DND-41 (cell line): ENCODE measurements around the gene NELFB.

Experiments used
- EZH2 ChIP-seq: IDR thresholded peaks from 3 replicates; pipeline ENCODE4 v1.6.1; 2012; ENCODE audit warnings: borderline replicate concordance, low read depth, mild to moderate bottlenecking, moderate library complexity, low read length, inconsistent platforms; ENCODE audit not compliant: severe bottlenecking
- TF ChIP-seq, protein P1 (sequence below): IDR thresholded peaks from 2 replicates; pipeline ENCODE4 v1.5.1; 2012; ENCODE audit warnings: borderline replicate concordance, low read length, moderate library complexity, mild to moderate bottlenecking; ENCODE audit not compliant: poor library complexity, severe bottlenecking; ENCODE audit errors: extremely low read depth

DNA sequence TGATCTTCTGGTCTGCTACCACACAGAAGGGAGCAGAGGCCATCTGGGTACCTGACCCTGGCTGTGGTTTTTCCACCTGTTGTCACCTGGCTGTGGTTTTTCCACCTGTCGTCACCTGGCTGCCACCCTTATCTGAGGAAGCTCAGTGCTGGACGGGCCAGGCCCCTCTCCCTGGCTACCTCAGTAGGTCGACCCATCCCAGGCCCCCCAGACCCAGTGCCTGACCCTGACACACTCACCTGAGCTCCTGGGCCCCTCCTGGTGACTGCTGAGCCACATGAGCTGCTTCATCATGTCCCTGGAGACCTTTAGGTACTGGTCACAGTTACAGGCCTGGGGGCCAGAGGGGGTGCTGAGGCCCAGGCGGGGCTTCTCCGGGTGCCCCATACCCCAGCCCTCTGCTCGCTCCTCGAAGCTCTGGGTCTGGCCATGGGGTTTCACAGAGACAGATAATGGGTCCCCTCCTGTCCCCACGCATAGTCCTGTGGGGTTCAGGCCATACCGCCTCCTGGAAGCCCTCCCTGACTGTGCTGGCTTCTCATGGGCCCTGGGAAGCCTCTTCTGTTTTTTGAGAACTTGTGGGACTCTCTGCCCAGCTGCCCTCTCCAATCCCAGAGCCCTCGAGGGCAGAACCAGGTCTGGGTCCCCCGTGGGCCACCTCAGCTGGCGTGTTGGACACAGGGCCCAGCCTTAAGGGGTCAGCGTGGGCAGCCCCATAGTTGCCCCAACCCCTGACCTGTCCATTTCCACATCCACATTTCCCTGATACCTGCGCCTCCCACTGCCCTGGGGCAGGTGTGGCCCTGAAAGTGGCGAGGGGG, 54.5 kb downstream of the NELFB start:
- TF ChIP-seq, protein P1, sequence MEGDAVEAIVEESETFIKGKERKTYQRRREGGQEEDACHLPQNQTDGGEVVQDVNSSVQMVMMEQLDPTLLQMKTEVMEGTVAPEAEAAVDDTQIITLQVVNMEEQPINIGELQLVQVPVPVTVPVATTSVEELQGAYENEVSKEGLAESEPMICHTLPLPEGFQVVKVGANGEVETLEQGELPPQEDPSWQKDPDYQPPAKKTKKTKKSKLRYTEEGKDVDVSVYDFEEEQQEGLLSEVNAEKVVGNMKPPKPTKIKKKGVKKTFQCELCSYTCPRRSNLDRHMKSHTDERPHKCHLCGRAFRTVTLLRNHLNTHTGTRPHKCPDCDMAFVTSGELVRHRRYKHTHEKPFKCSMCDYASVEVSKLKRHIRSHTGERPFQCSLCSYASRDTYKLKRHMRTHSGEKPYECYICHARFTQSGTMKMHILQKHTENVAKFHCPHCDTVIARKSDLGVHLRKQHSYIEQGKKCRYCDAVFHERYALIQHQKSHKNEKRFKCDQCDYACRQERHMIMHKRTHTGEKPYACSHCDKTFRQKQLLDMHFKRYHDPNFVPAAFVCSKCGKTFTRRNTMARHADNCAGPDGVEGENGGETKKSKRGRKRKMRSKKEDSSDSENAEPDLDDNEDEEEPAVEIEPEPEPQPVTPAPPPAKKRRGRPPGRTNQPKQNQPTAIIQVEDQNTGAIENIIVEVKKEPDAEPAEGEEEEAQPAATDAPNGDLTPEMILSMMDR = no peak
- TF ChIP-seq EZH2 = no peak
